A549 (cell line): ENCODE results near the gene FGD5. TPM values are rescaled to one million over a fixed set of nuclear protein-coding genes. Genes with fewer than 3 reads are reported as not detected.

Experiments used
- ATAC-seq, 2 experiments: fragments of 200-7000 bp in 1 of 2; fragments of >200 bp in 1 of 2; cut with Nextera tagmentation in 1 of 2; cut with Tn5 transposase in 1 of 2; 3 replicates each; pipeline versions ENCODE4 v1.8.0 to v1.9.1; 2018 to 2020; ENCODE audit warnings: mild to moderate bottlenecking in 1 of 2, moderate library complexity in 1 of 2
- CTCF ChIA-PET: fragments of 300-600 bp; sonication (Branson Sonifier 250); formaldehyde crosslinking; extraction: SDS; loops from one replicate; lab custom pipeline; 2021; ENCODE audit warnings: antibody characterized with exemption, inconsistent platforms; lab: Yijun Ruan, JAX
- POLR2A ChIA-PET: fragments of 350-600 bp; formaldehyde crosslinking; extraction: SDS; loops from one replicate; lab custom pipeline; 2021; ENCODE audit warnings: antibody characterized with exemption, inconsistent platforms; lab: Yijun Ruan, JAX
- DNase-seq, 2 experiments: peaks; one replicate each; pipeline versions ENCODE4 v3.0.0 to v3.0.0-alpha.2; 2011 to 2016; ENCODE audit warnings: low read depth in 1 of 2, low spot score in 1 of 2
- FAIRE-seq: peaks from 2 replicates; lab custom pipeline; 2011; peaks lifted over from hg19 to GRCh38; lab: Jason Lieb, UNC
- H3K27ac ChIP-seq, 2 experiments: fragments of >200 bp; sonication (Bioruptor Twin); formaldehyde crosslinking; 3 replicates each; pipeline ENCODE4 v1.5.1; 2016 to 2017
- H3K4me1 ChIP-seq: fragments of >200 bp; sonication (Bioruptor Twin); formaldehyde crosslinking; 3 replicates; pipeline ENCODE4 v1.6.1; 2016
- H3K4me2 ChIP-seq: fragments of >200 bp; sonication (Bioruptor Twin); formaldehyde crosslinking; 3 replicates; pipeline ENCODE4 v1.6.1; 2016
- H3K4me3 ChIP-seq: fragments of >200 bp; sonication (Bioruptor Twin); formaldehyde crosslinking; 3 replicates; pipeline ENCODE4 v1.5.1; 2016
- H3K9me3 ChIP-seq: fragments of >200 bp; sonication (Bioruptor Twin); formaldehyde crosslinking; 3 replicates; pipeline ENCODE4 v1.6.1; 2016
- BCL3 ChIP-seq: fragments of >200 bp; sonication (Bioruptor Twin); formaldehyde crosslinking; IDR thresholded peaks from 3 replicates; pipeline ENCODE4 v1.6.1; 2016
- CHD4 ChIP-seq: fragments of 200-600 bp; sonication (generic); IDR thresholded peaks from 2 replicates; pipeline ENCODE4 v1.6.1; 2016; ENCODE audit warnings: antibody characterized with exemption, mild to moderate bottlenecking, borderline replicate concordance
- CTCF ChIP-seq: fragments of >200 bp; sonication (Bioruptor Twin); formaldehyde crosslinking; IDR thresholded peaks from 3 replicates; pipeline ENCODE4 v1.5.1; 2016
- EP300 ChIP-seq, 2 experiments: fragments of >200 bp; sonication (Bioruptor Twin); formaldehyde crosslinking; IDR thresholded peaks; 2 replicates in 1 of 2; 3 replicates in 1 of 2; pipeline ENCODE4 v1.6.1; 2016 to 2017
- FOSB ChIP-seq: fragments of 250-450 bp; sonication (Bioruptor Pico); IDR thresholded peaks from 2 replicates; pipeline ENCODE4 v1.5.0; 2020; ENCODE audit warnings: mild to moderate bottlenecking, moderate library complexity
- FOXS1 ChIP-seq: fragments of 250-450 bp; sonication (Bioruptor Pico); IDR thresholded peaks from 2 replicates; pipeline ENCODE4 v1.5.0; 2020; ENCODE audit warnings: mild to moderate bottlenecking, moderate library complexity
- HOXA7 ChIP-seq: fragments of 250-450 bp; sonication (Bioruptor Pico); IDR thresholded peaks from 2 replicates; pipeline ENCODE4 v1.5.0; 2020; ENCODE audit warnings: mild to moderate bottlenecking, moderate library complexity
- KDM1A ChIP-seq: fragments of 200-600 bp; sonication (generic); IDR thresholded peaks from 2 replicates; pipeline ENCODE4 v1.6.1; 2016; ENCODE audit warnings: low read depth, mild to moderate bottlenecking
- MAFK ChIP-seq: fragments of 450-650 bp; IDR thresholded peaks from 2 replicates; pipeline ENCODE4 v1.6.1; 2014; ENCODE audit not compliant: partially characterized antibody
- MAX ChIP-seq: IDR thresholded peaks from 2 replicates; pipeline ENCODE4 v1.6.1; 2012
- MAZ ChIP-seq: fragments of 150-350 bp; IDR thresholded peaks from 2 replicates; pipeline ENCODE4 v1.6.1; 2014; ENCODE audit warnings: antibody characterized with exemption, low read depth, low read length, borderline replicate concordance
- NFE2L2 ChIP-seq: fragments of 150-350 bp; conservative IDR thresholded peaks from 2 replicates; pipeline ENCODE4 v1.6.1; 2014; ENCODE audit warnings: low read length
- NPAS2 ChIP-seq: fragments of 250-450 bp; sonication (Bioruptor Pico); IDR thresholded peaks from 2 replicates; pipeline ENCODE4 v1.8.0; 2022; ENCODE audit warnings: mild to moderate bottlenecking, moderate library complexity, borderline replicate concordance
- NR3C1 ChIP-seq: fragments of >200 bp; sonication (Bioruptor Twin); formaldehyde crosslinking; IDR thresholded peaks from 3 replicates; pipeline ENCODE4 v1.6.1; 2017
- PHF8 ChIP-seq: fragments of 200-600 bp; sonication (generic); IDR thresholded peaks from 2 replicates; pipeline ENCODE4 v1.6.1; 2016; ENCODE audit warnings: low read depth, mild to moderate bottlenecking, antibody characterized with exemption, moderate library complexity, borderline replicate concordance
- RAD21 ChIP-seq, 2 experiments: fragments of >200 bp in 1 of 2; sonication (Bioruptor Twin) in 1 of 2; formaldehyde crosslinking in 1 of 2; IDR thresholded peaks in 1 of 2; conservative IDR thresholded peaks in 1 of 2; 2 replicates in 1 of 2; 3 replicates in 1 of 2; pipeline ENCODE4 v1.6.1; 2012 to 2018; ENCODE audit warnings: inconsistent platforms in 1 of 2
- RARB ChIP-seq: fragments of 250-450 bp; sonication (Bioruptor Pico); IDR thresholded peaks from 2 replicates; pipeline ENCODE4 v1.8.0; 2021; ENCODE audit warnings: mild to moderate bottlenecking, moderate library complexity
- RCOR1 ChIP-seq: fragments of 150-350 bp; IDR thresholded peaks from 2 replicates; pipeline ENCODE4 v1.6.1; 2014; ENCODE audit warnings: antibody characterized with exemption, low read length, low read depth
- RFX5 ChIP-seq: fragments of 450-650 bp; IDR thresholded peaks from 2 replicates; pipeline ENCODE4 v1.7.1; 2014; ENCODE audit warnings: antibody characterized with exemption, mild to moderate bottlenecking, moderate library complexity
- SMC3 ChIP-seq: fragments of >200 bp; sonication (Bioruptor Twin); formaldehyde crosslinking; IDR thresholded peaks from 3 replicates; pipeline ENCODE4 v1.6.1; 2018; ENCODE audit warnings: inconsistent platforms
- TFCP2L1 ChIP-seq: fragments of 250-450 bp; sonication (Bioruptor Pico); IDR thresholded peaks from 2 replicates; pipeline ENCODE4 v1.5.0; 2021; ENCODE audit warnings: mild to moderate bottlenecking
- TP53 ChIP-seq: fragments of 250-450 bp; sonication (Bioruptor Pico); IDR thresholded peaks from 2 replicates; pipeline ENCODE4 v1.5.0; 2021; ENCODE audit warnings: mild to moderate bottlenecking, moderate library complexity
- ZFP36 ChIP-seq: fragments of 450-650 bp; IDR thresholded peaks from 2 replicates; pipeline ENCODE4 v1.6.1; 2014; ENCODE audit warnings: borderline replicate concordance; ENCODE audit not compliant: partially characterized antibody
- ZNF302 ChIP-seq: fragments of 250-450 bp; sonication (Bioruptor Pico); IDR thresholded peaks from 2 replicates; pipeline ENCODE4 v1.9.0; 2021; ENCODE audit warnings: inconsistent platforms, mild to moderate bottlenecking, moderate library complexity
- whole genome bisulfite sequencing: methylation state at CpG from one replicate; pipeline ENCODE4 v1.1.6; 2017; ENCODE audit errors: missing lambda C conversion rate; 5-methylcytosine and 5-hydroxymethylcytosine counted together
- polyA plus RNA-seq, 4 experiments: library from polyadenylated mRNA; depleted of rRNA in 3 of 4; stranded (reverse); fragments of >200 nt; fragmentation: RNase III in 1 of 4; extraction: RNeasy Plus Mini Kit Qiagen cat#74134 plus additional on column Dnase treatment in 1 of 4; gene quantifications; 2 replicates in 3 of 4; 3 replicates in 1 of 4; pipeline ENCODE4 v1.2.3, GENCODE V29; 2011 to 2017
- TF ChIP-seq, protein P1 (sequence below): fragments of 250-450 bp; sonication (Bioruptor Pico); IDR thresholded peaks from 2 replicates; pipeline ENCODE4 v1.5.0; 2020; ENCODE audit warnings: low read depth, mild to moderate bottlenecking, moderate library complexity
- TF ChIP-seq, protein P2 (sequence below): IDR thresholded peaks from 2 replicates; pipeline ENCODE4 v1.6.1; 2012

The FGD5 gene
- polyA plus RNA-seq, 2 of the 4 experiments (the other 2 are of a cell fraction) = 0.16 TPM; not detected in 1

GRCh38 chr3:14823393-14823792 is 4.6 kb downstream of the FGD5 start:
- no peak for FAIRE-seq
- Histone ChIP-seq H3K9me3 (no peaks in the 10 kb centered on the region), H3K27ac (no peak overlapping the region), H3K4me1 (no peaks in the 10 kb centered on the region), H3K4me3 (no peak overlapping the region), H3K4me2 (no peak overlapping the region)
- TF ChIP-seq TP53 (CRISPR knock-in tag) (no peak), FOSB (CRISPR knock-in tag) (no peak), FOXS1 (CRISPR knock-in tag) (no peak), NPAS2 (CRISPR knock-in tag) (no peak), CHD4 (no peak), MAX (no peak), BCL3 (no peak), RCOR1 (no peak), KDM1A (no peak), CTCF (no peak), HOXA7 (CRISPR knock-in tag) (no peak), RAD21 (conservative IDR thresholded peaks at IDR 0.05 in 1 of 2, IDR thresholded peaks at IDR 0.05 in 1 of 2) (no peak), RFX5 (no peak)
- TF ChIP-seq, protein P1, sequence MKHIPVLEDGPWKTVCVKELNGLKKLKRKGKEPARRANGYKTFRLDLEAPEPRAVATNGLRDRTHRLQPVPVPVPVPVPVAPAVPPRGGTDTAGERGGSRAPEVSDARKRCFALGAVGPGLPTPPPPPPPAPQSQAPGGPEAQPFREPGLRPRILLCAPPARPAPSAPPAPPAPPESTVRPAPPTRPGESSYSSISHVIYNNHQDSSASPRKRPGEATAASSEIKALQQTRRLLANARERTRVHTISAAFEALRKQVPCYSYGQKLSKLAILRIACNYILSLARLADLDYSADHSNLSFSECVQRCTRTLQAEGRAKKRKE = no peak
- 84% methylated on average over 2 of the region's 2 CpGs for WGBS
- CTCF ChIA-PET = interaction anchor here (1.0 to 1.7 kb wide), 2 partner anchors 10 to 1932 kb away, joined by 3 to 4 read pairs; no protein-coding TSS in a partner anchor
- POLR2A ChIA-PET = no interaction called here
- DNase-seq = no peak
- no peak for ATAC-seq

- FAIRE-seq (no peak), DNase-seq (no peak), ATAC-seq (no peak)
- no peak overlapping the region for H3K27ac ChIP-seq
- ChIA-PET CTCF (interaction anchor here (1.0 to 1.7 kb wide), 2 partner anchors 10 to 1933 kb away, joined by 3 to 4 read pairs; no protein-coding TSS in a partner anchor), POLR2A (no interaction called here)
- no peak overlapping the region for H3K4me2 ChIP-seq
- H3K4me1 ChIP-seq = no peaks in the 10 kb centered on the region
- H3K9me3 ChIP-seq = no peaks in the 10 kb centered on the region
- WGBS = 50% methylated on average over 13 of the region's 13 CpGs
- H3K4me3 ChIP-seq = no peak overlapping the region
- no peak for TF ChIP-seq RAD21 (conservative IDR thresholded peaks at IDR 0.05 in 1 of 2, IDR thresholded peaks at IDR 0.05 in 1 of 2)
- no peak for TF ChIP-seq PHF8
- no peak for TF ChIP-seq TFCP2L1
- TF ChIP-seq, protein P2, sequence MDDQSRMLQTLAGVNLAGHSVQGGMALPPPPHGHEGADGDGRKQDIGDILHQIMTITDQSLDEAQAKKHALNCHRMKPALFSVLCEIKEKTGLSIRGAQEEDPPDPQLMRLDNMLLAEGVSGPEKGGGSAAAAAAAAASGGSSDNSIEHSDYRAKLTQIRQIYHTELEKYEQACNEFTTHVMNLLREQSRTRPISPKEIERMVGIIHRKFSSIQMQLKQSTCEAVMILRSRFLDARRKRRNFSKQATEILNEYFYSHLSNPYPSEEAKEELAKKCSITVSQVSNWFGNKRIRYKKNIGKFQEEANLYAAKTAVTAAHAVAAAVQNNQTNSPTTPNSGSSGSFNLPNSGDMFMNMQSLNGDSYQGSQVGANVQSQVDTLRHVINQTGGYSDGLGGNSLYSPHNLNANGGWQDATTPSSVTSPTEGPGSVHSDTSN = no peak
- no peak for TF ChIP-seq NR3C1
- TF ChIP-seq ZNF302 = no peak
- no peak for TF ChIP-seq RARB (CRISPR knock-in tag)
- no peak for TF ChIP-seq MAFK
- TF ChIP-seq EP300 (IDR thresholded peaks at IDR 0.05) = no peak
- no peak for TF ChIP-seq NFE2L2
- no peak for TF ChIP-seq SMC3
- TF ChIP-seq MAZ = no peak
- no peak for TF ChIP-seq ZFP36
- TF ChIP-seq, all 56 proteins: peak for 0
Measured at GRCh38 chr3:14823910-14824629, 5.3 kb downstream of the FGD5 start.
